HepG2 (cell line): ENCODE results near the gene NDOR1. TPM values are rescaled to one million over a fixed set of nuclear protein-coding genes. Genes with fewer than 3 reads are reported as not detected.

Source experiments
- ATAC-seq: fragments of 200-7000 bp; cut with Tn5 transposase; 3 replicates; pipeline ENCODE4 v1.9.1; 2020; ENCODE audit warnings: mild to moderate bottlenecking, moderate library complexity
- BruUV-seq: library from RNA; stranded (reverse); fragments of 400-500 nt; replicated peaks from 2 replicates; lab custom pipeline; 2021; lab: Mats Ljungman, UMichigan
- CTCF ChIA-PET: fragments of 300-600 bp; formaldehyde crosslinking; extraction: SDS; loops from one replicate; lab custom pipeline; 2021; ENCODE audit warnings: low total read pairs, inconsistent platforms, low intra/inter-chr PET ratio; lab: Yijun Ruan, JAX
- POLR2A ChIA-PET: fragments of 350-600 bp; sonication (Branson Sonifier 250); formaldehyde crosslinking; loops from one replicate; lab custom pipeline; 2020; ENCODE audit warnings: antibody characterized with exemption, inconsistent platforms; lab: Yijun Ruan, JAX
- DNase-seq: peaks from one replicate; pipeline ENCODE4 v3.0.0-alpha.2; 2015; ENCODE audit warnings: low spot score
- FAIRE-seq: peaks from 3 replicates; lab custom pipeline; 2011; peaks lifted over from hg19 to GRCh38; lab: Jason Lieb, UNC
- H2AFZ ChIP-seq: one replicate; pipeline ENCODE4 v1.6.1; 2011; ENCODE audit warnings: low read length, inconsistent platforms
- H3K27ac ChIP-seq: fragments of 300-600 bp; 3 replicates; pipeline ENCODE4 v1.8.0; 2011; ENCODE audit warnings: mixed run types, mild to moderate bottlenecking, mixed read lengths, low read length, inconsistent platforms; ENCODE audit not compliant: insufficient read depth; ENCODE audit errors: extremely low read length
- H3K27me3 ChIP-seq, 2 experiments: fragments of 200-600 bp in 1 of 2; 2 replicates in 1 of 2; 3 replicates in 1 of 2; pipeline versions ENCODE4 v1.6.0 to v1.8.0; 2011; ENCODE audit warnings: low read length in 2 of 2, mild to moderate bottlenecking in 2 of 2, moderate library complexity in 2 of 2, inconsistent platforms in 1 of 2; ENCODE audit not compliant: insufficient read depth in 2 of 2, control insufficient read depth in 1 of 2
- H3K36me3 ChIP-seq, 2 experiments: fragments of 200-600 bp in 1 of 2; replicated peaks in 1 of 2; 2 replicates in 1 of 2; 3 replicates in 1 of 2; pipeline versions ENCODE4 v1.5.1 to v1.8.0; 2011; ENCODE audit warnings: low read length in 2 of 2, inconsistent platforms in 1 of 2; ENCODE audit not compliant: insufficient read depth in 2 of 2, control insufficient read depth in 1 of 2
- H3K4me1 ChIP-seq: 2 replicates; pipeline ENCODE4 v1.5.1; 2012; ENCODE audit warnings: low read length, inconsistent platforms; ENCODE audit not compliant: insufficient read depth
- H3K4me2 ChIP-seq: 2 replicates; pipeline ENCODE4 v1.6.0; 2011; ENCODE audit warnings: low read depth, low read length, inconsistent platforms
- H3K4me3 ChIP-seq, 3 experiments: fragments of 200-600 bp in 1 of 3; sonication (generic), shearing (Covaris generic) in 1 of 3; replicated peaks in 1 of 3; 2 replicates each; pipeline ENCODE4 v1.5.1; 2011 to 2016; ENCODE audit warnings: low read length in 3 of 3, inconsistent platforms in 2 of 3, low read depth in 2 of 3, mild to moderate bottlenecking in 2 of 3, control low read depth in 1 of 3, mixed read lengths in 1 of 3; ENCODE audit not compliant: insufficient read depth in 1 of 3
- H3K79me2 ChIP-seq: one replicate; pipeline ENCODE4 v1.6.1; 2011; ENCODE audit warnings: low read length, inconsistent platforms; ENCODE audit not compliant: insufficient read depth
- H3K9ac ChIP-seq: 2 replicates; pipeline ENCODE4 v1.6.0; 2011; ENCODE audit warnings: mild to moderate bottlenecking, low read depth, low read length, inconsistent platforms; ENCODE audit not compliant: insufficient read depth
- H3K9me3 ChIP-seq: 2 replicates; pipeline ENCODE4 v1.5.1; 2012; ENCODE audit warnings: mild to moderate bottlenecking, low read length
- H4K20me1 ChIP-seq: 2 replicates; pipeline ENCODE4 v1.6.0; 2011; ENCODE audit warnings: inconsistent platforms, mild to moderate bottlenecking, low read length, moderate library complexity; ENCODE audit not compliant: insufficient read depth
- AKNA ChIP-seq: sonication (generic); formaldehyde crosslinking; IDR thresholded peaks from 2 replicates; pipeline ENCODE4 v1.4.0; 2020; ENCODE audit warnings: missing genetic modification reagents, borderline replicate concordance
- GABPB1 ChIP-seq: IDR thresholded peaks from 2 replicates; pipeline ENCODE4 v1.6.1; 2016; ENCODE audit warnings: mild to moderate bottlenecking, missing genetic modification reagents, moderate library complexity, missing compliant biosample characterization
- GATAD2A ChIP-seq: IDR thresholded peaks from 2 replicates; pipeline ENCODE4 v1.6.1; 2016
- NR2F1 ChIP-seq, 2 experiments: fragments of 450-650 bp in 1 of 2; formaldehyde crosslinking in 1 of 2; IDR thresholded peaks; 2 replicates each; pipeline versions ENCODE4 v1.5.0 to v1.6.1; 2016 to 2020; ENCODE audit warnings: mild to moderate bottlenecking in 1 of 2, missing compliant biosample characterization in 1 of 2, missing genetic modification reagents in 1 of 2, moderate library complexity in 1 of 2
- NR2F6 ChIP-seq, 2 experiments: IDR thresholded peaks; 2 replicates each; pipeline ENCODE4 v1.6.1; 2016; ENCODE audit warnings: antibody characterized with exemption in 1 of 2, mild to moderate bottlenecking in 1 of 2
- RBFOX2 ChIP-seq: fragments of 200-400 bp; formaldehyde crosslinking; IDR thresholded peaks from 2 replicates; pipeline ENCODE4 v1.6.1; 2017; ENCODE audit warnings: low read depth, mild to moderate bottlenecking, low read length
- RFXAP ChIP-seq: sonication (generic); formaldehyde crosslinking; IDR thresholded peaks from 2 replicates; pipeline ENCODE4 v1.4.0; 2020; ENCODE audit warnings: missing genetic modification reagents, borderline replicate concordance
- SP5 ChIP-seq: IDR thresholded peaks from 2 replicates; pipeline ENCODE4 v1.6.1; 2016; ENCODE audit warnings: low read depth, borderline replicate concordance
- TAF1 ChIP-seq: sonication (generic); formaldehyde crosslinking; IDR thresholded peaks from 2 replicates; pipeline ENCODE4 v1.4.0; 2020; ENCODE audit warnings: missing genetic modification reagents
- UBTF ChIP-seq: sonication (generic); formaldehyde crosslinking; IDR thresholded peaks from 2 replicates; pipeline ENCODE4 v1.4.0; 2020; ENCODE audit warnings: mild to moderate bottlenecking, missing genetic modification reagents
- ZFX ChIP-seq: sonication (generic); formaldehyde crosslinking; IDR thresholded peaks from 2 replicates; pipeline ENCODE4 v1.4.0; 2020; ENCODE audit warnings: mild to moderate bottlenecking, low read depth, missing genetic modification reagents, moderate library complexity
- ZGPAT ChIP-seq: IDR thresholded peaks from 2 replicates; pipeline ENCODE4 v1.6.1; 2016; ENCODE audit warnings: mild to moderate bottlenecking
- WGBS: methylation state at CpG from one replicate; pipeline ENCODE4 v1.1.6; 2017; ENCODE audit warnings: low lambda C conversion rate; 5-methylcytosine and 5-hydroxymethylcytosine counted together
- in situ Hi-C: cut with HindIII; loops from 2 replicates; pipeline ENCODE4 v1.10.0; 2017; ENCODE audit warnings: low pct_unique_long_range_greater_than_20kb; ENCODE audit not compliant: extremely low pct_ligation_motif_present
- intact Hi-C: fragments of 100-400 bp; cut with micrococcal nuclease; formaldehyde crosslinking; loops from one replicate; pipeline ENCODE4 v1.10.0; 2022; ENCODE audit not compliant: unreplicated experiment
- polyA plus RNA-seq, 8 experiments: library from polyadenylated mRNA; depleted of rRNA in 3 of 8; stranded (reverse) in 7 of 8; unstranded in 1 of 8; fragments of >200 nt; fragmentation: Illumina TruSeq in 4 of 8; extraction: Trizol in 4 of 8; gene quantifications; 2 replicates each; pipeline versions ENCODE4 v1.2.1 to v1.2.3, GENCODE V29; 2011 to 2016; ENCODE audit warnings: low read depth in 4 of 8, missing spikeins in 1 of 8, mixed read lengths in 1 of 8; ENCODE audit not compliant: insufficient read depth in 1 of 8
- total RNA-seq, 5 experiments: library from RNA; depleted of rRNA; stranded (reverse); fragments of >200 nt; fragmentation: Illumina TruSeq; extraction: Trizol; gene quantifications; 2 replicates each; pipeline ENCODE4 v1.2.3, GENCODE V29; 2016; ENCODE audit warnings: low read depth in 1 of 5

The NDOR1 gene
- total and polyA plus RNA-seq, 2 of the 13 experiments (the other 11 are each of a cell fraction or from before 2014, with no cell fraction given), result 3.6 to 8.7 TPM

- TF ChIP-seq AKNA (CRISPR knock-in tag), result no peak
- TF ChIP-seq, all 625 proteins: peak for 0
Measured at GRCh38 chr9:137221095-137221505, 15.6 kb downstream of the NDOR1 start (continued).

GRCh38 chr9:137221506-137222111, 16.1 kb downstream of the NDOR1 start:
- Histone ChIP-seq H3K79me2 (peaks cover 3% of the 10 kb centered on the region), H2AFZ (no peak overlapping the region), H3K27ac (peak overlapping the region; percentile 65), H3K4me3 (peak overlapping the region; percentile 55 to 64 (median 59); a peak in 4 of 6 replicates), H3K36me3 (no peaks in the 10 kb centered on the region), H3K9me3 (no peaks in the 10 kb centered on the region), H3K27me3 (no peaks in the 10 kb centered on the region; a peak in 1 of 5 replicates), H4K20me1 (peaks cover 4% of the 10 kb centered on the region; the same call in 1 of the 2 replicates), H3K4me2 (peak overlapping the region; percentile 56), H3K9ac (peak overlapping the region; percentile 57), H3K4me1 (peaks cover 62% of the 10 kb centered on the region)
- peak; percentile 2 for ATAC-seq
- POLR2A ChIA-PET, result interaction anchor here (0.6 to 13.4 kb wide), 8 partner anchors 13 to 135 kb away, joined by 3 to 225 read pairs (median 24); partner anchors contain the start of genes MAN1B1, NDOR1, TMEM203 and TPRN
- no CpG with 5 or more reads among the region's 61 CpGs for WGBS
- CTCF ChIA-PET, result no interaction called here
- DNase-seq, result no peak
- in situ Hi-C loops, result no loop called here
- intact Hi-C loops, result loop anchor here (2.0 kb wide), 2 partner anchors 15 to 21 kb away; partner anchors contain the start of gene TPRN
- FAIRE-seq, result no peak
- no TSS peak for BruUV-seq
- TF ChIP-seq NR2F6 (IDR thresholded peaks at IDR 0.05) (peak; percentile 90), NR2F6 (CRISPR knock-in tag; IDR thresholded peaks at IDR 0.05) (peak; percentile 94), NR2F1 (CRISPR knock-in tag; IDR thresholded peaks at IDR 0.05) (peak; percentile 76 to 92; a peak in 3 of 4 replicates), GABPB1 (peak; percentile 58; the same call in 1 of the 2 replicates), SP5 (peak; percentile 72), ZGPAT (peak; percentile 50; the same call in 1 of the 2 replicates), UBTF (peak; percentile 45; the same call in 1 of the 2 replicates), ZFX (CRISPR knock-in tag) (peak; percentile 58), GATAD2A (CRISPR knock-in tag) (0 out of 2 replicates have a peak, but pooled peaks have one; percentile 18), TAF1 (CRISPR knock-in tag) (peak; percentile 27; the same call in 1 of the 2 replicates), RFXAP (peak; percentile 22; the same call in 1 of the 2 replicates), RBFOX2 (peak; percentile 37; the same call in 1 of the 2 replicates)
